Measurements from ENCODE around the gene PSORS1C1.
"Not testable (repeated sequence)": the region's sequence is repeated elsewhere in the genome, so short reads cannot be mapped to it uniquely, and the experiment has no call there.

PSORS1C1 gene

DNA sequence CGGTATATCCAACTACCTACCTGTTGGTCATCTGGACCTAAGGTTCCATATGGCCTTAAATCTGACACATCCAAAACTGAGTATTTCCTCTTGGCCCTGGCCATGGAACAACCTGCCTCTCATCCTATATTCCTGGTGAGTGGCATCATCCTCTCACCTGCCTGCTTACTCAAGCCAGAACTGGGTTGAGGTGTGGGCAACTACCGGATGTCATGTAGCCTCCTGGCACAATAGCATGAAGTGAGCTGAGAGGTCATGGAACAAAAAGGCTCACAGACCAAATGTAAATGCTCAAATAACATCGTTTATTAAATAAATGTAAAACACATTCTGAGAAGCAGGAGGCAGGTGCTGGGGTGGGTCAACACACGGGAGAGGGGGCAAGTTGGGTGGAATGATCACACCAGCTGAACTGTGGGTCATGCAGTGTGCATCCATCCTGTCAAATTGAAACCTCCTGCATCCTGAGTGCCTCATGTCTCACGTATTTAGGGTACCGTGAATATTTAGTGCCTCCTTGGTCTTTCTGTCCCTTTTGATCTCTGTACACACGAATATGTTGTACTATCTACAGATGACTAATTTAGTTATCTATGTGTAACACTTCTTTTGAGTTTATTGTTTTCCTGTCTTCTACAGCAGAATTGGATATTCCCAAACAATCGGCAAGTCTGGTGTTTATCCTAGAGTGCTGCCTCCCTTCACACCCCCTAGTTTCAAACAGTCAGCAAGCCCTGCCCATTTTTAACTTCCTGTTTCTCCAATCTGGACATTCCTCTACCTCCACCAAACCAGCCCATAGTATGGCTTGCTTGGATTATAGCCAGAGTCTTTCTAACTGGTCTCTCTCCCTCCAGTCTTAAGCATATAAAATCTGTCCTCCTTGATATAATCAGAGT, 63.8 kb downstream of the PSORS1C1 start:
- peak; percentile 54 for DNase-seq (ENCODE audit: low spot score)

DNA sequence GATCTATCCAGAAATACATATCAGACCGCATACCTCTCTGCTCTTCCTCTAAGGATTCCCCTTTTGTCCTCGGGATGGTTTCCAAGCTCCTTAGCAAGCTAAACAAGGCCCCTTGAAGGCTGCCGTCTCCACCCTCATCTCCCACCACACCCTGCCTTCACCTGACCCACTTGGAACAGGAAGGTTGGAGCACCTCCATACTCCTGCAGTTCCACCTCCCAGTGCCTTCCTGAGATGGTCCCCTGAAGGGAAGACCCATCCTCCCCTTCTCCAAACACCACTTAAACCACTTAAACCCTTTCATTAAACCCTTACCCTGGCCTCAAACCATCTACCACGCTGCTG, 64.4 kb downstream of the PSORS1C1 start:
- DNase-seq (ENCODE audit: low spot score) = no peak

DNA sequence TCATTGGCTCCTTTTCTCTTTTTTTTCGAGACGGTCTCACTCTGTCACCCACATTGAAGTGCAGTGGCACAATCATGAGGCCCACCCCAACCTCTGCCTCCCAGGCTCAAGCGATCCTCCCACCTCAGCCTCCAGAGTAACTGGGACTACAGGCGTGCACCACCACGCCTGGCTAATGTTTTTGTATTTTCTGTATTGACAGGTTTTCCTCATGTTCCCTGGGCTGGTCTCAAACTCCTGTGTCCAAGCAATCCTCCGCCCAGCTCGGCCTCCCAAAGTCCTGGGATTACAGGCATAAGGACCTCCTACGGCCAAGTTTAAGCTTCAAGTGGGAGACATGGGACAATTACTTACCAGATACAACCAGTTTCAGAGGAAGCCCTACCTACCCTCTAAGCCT, 65.3 kb downstream of the PSORS1C1 start:
- no peak for DNase-seq (ENCODE audit: low spot score)

DNA sequence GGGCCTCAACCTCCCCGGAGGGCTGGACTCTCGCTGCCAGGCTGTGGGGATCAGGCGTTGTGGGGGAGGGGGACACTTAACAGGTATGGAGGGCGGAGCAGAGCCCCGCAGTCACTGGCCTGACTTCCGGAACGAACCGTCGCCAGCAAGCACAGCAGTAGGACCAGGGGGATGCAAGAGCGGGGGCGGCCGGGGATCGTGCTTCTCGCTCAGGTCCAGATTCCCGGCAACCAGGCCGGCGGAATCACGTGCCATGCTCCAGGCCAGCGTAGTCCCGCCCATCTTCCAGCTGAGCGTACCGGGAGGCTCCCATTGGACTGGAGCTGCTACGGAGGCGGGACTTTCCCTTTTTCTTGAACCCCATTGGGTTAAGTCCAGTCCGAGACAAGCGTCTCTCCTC, 65.9 kb downstream of the PSORS1C1 start:
- peak; percentile 74 for DNase-seq (ENCODE audit: low spot score)

DNA sequence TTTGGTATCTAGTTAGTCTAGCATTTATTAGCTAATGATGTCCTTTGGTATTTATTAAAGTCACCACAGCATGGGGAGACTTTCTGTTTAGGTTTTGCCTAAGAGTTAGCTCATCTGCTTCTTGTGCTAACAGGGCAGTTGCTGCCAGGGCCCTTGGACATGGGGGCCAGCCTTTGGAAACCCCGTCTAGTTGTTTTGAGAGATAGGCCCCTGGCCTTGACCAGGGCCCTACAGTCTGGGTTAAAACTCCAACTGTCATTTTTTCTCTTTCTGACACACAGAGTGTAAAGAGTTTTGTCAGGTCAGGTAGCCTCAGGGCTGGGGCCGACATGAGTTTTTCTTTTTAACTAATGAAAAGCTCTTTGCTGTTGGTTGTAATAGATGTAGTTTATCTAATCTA, 68.7 kb downstream of the PSORS1C1 start:
- not testable (repeated sequence) for DNase-seq (ENCODE audit: low spot score)

DNA sequence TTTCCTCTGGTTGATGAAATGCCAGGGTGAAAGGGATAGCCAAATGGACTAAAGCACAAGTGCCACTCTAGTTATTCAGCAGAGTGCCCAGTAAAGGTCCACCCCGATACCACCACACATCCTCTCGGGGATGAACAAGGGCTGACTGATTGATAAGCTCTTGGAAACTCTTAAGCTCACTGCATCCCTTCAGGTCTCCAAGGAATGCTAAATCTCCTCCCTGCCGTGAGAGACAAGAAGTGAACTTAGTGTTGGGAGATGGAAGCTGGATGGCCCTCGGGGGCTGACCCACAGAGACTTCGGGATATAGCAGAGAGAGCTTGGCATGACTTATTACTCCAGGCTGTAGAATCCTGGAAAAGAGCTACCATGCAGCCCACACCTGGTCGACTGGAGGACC, 69.3 kb downstream of the PSORS1C1 start:
- DNase-seq (ENCODE audit: low spot score) = not testable (repeated sequence)

DNA sequence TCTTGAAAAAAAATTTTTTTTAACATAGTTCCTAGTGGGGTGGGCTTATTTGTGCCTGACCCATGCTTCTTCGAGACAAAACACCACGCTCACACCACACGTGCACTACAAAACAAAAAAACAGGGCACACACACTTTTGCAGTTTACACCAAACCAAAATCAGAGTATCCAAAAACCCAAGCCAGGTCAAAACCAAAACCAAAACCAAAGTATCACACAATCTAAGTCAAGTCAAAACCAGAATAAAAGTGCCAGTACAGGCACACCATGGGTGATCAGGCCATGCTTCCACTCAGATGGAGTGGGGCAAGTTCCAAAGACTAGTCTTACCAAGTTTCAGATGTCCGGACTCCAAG, 71.1 kb downstream of the PSORS1C1 start:
- peak; percentile 53 for DNase-seq (ENCODE audit: low spot score)

DNA sequence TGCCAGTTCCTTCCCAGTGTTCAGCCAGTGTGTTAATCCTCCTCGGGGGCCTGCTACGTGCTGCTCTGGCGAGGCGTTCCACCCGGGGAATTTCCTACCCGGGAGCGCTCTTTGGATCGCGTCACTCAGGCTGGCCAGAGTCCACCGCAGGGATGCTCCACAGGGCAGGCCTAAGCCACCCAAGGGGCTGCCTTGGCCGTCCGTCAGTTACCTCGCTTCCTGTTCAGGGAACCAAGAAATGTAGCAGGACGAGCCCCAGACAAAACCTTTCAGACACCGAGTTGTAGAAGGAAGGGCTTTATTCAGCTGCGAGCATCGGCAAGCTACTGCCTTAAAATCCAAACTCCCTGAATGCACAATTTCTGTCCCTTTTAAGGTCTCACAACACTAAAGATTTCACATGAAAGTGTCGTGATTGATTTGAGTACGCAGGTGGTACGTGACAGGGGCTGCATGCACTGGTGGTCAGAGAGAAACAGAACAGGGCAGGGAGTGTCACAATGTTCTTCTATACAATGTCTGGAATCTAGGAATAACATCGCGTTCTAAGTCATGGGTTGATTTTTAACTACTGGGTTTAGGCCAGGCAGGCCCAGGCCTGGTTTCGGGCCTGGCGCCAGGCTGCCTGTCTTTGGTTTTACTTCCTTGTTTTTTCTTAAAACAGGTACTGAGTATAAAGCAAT, 71.6 kb downstream of the PSORS1C1 start:
- no peak for DNase-seq (ENCODE audit: low spot score)

DNA sequence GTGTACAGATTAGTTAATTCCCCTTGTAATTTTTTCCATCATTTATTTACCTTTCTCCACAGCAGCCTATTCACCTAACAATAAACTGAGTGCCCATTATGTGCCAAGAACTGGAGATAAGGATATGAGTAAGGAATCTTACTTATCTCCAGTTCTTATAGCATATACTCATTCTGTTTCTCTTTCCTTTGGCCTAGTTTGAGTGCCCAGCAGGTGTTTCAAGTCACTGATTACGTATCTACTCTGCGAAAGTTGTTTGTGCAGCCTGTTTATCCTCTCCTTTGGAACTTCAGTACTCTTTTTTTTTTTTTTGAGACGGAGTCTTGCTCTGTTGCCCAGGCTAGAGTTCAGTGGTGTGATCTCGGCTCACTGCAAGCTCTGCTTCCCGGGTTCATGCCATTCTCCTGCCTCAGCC, 73.2 kb downstream of the PSORS1C1 start:
- no peak for DNase-seq (ENCODE audit: low spot score)

DNA sequence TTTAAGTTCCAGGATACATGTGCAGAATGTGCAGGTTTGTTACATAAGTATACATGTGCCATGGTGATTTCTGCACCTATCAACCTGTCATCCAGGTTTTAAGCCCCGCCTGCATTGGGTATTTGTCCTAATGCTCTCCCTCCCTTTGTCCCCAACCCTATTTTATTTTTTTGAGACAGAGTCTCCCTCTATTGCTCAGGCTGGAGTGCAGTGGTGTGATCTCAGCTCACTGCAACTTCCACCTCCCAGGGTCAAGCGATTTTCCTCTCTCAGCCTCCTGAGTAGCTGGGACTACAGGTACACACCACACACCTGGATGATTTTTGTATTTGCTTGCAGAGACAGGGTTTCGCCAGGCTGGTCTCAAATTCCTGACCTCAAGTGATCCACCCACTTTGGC, 74.6 kb downstream of the PSORS1C1 start:
- not testable (repeated sequence) for DNase-seq (ENCODE audit: low spot score)
